HG02981 (cell line): ENCODE measurements around the gene GZMM.

ENCODE experiments used
- ATAC-seq: cut with Tn5 transposase; IDR thresholded peaks from one replicate; pipeline ENCODE4 v1.9.1; 2021; ENCODE audit warnings: mild to moderate bottlenecking, moderate library complexity; ENCODE audit not compliant: unreplicated experiment

GZMM gene

GRCh38 chr19:543910-544608, at the start of gene GZMM:
GZMM (plus strand) TSS chr19:544053; CDS start chr19:544072, 19 bp downstream.
- no peak for ATAC-seq

GRCh38 chr19:494171-495080, 49.4 kb upstream of the GZMM start:
- ATAC-seq: no peak

- ATAC-seq: no peak
Observed at GRCh38 chr19:495081-495401, 48.8 kb upstream of the GZMM start.

GRCh38 chr19:495402-496111, 48.3 kb upstream of the GZMM start:
- no peak for ATAC-seq

GRCh38 chr19:496112-496665, 47.7 kb upstream of the GZMM start, which contains the start of gene MADCAM1:
MADCAM1 (plus strand) TSS chr19:496486; CDS start chr19:496500, 14 bp downstream.
- no peak for ATAC-seq

- no peak for ATAC-seq
Observed at GRCh38 chr19:496986-497385, 46.9 kb upstream of the GZMM start.

GRCh38 chr19:497491-497868, 46.4 kb upstream of the GZMM start:
- no peak for ATAC-seq

- ATAC-seq: no peak
Observed at GRCh38 chr19:497869-498510, 45.9 kb upstream of the GZMM start.

GRCh38 chr19:498511-498891, 45.4 kb upstream of the GZMM start:
- no peak for ATAC-seq

GRCh38 chr19:498977-499623, 44.8 kb upstream of the GZMM start:
- no peak for ATAC-seq

GRCh38 chr19:501646-502045, 42.2 kb upstream of the GZMM start:
- ATAC-seq: no peak

GRCh38 chr19:504616-505015, 39.2 kb upstream of the GZMM start:
- no peak for ATAC-seq

- peak; percentile 57 for ATAC-seq
Observed at GRCh38 chr19:506404-507285, 37.2 kb upstream of the GZMM start.

- peak; percentile 46 for ATAC-seq
Observed at GRCh38 chr19:507286-508203, 36.3 kb upstream of the GZMM start, which contains the start of gene TPGS1. TPGS1 (plus strand) TSS chr19:507497; CDS start chr19:507507, 10 bp downstream.

GRCh38 chr19:508204-509150, 35.4 kb upstream of the GZMM start:
- ATAC-seq: no peak

GRCh38 chr19:510606-511100, 33.2 kb upstream of the GZMM start:
- no peak for ATAC-seq
